DND-41 (cell line): Measurements from ENCODE around the gene RASGRP2.
A peak's percentile ranks its signal among the peaks of the same experiment; 100 is the strongest.

ENCODE experiments used
- ATAC-seq: fragments of 200-7000 bp; cut with Tn5 transposase; 3 replicates; pipeline ENCODE4 v1.9.1; 2021; ENCODE audit warnings: low read depth; ENCODE audit not compliant: insufficient read depth
- DNase-seq: peaks from one replicate; pipeline ENCODE4 v3.0.0-alpha.2; 2020
- H2AFZ ChIP-seq: 2 replicates; pipeline ENCODE4 v1.6.0; 2012; ENCODE audit warnings: low read depth, low read length
- H3K27ac ChIP-seq: 2 replicates; pipeline ENCODE4 v1.5.1; 2012; ENCODE audit warnings: low read length, inconsistent platforms
- H3K27me3 ChIP-seq: fragments of 200-600 bp; sonication (generic); 2 replicates; pipeline ENCODE4 v1.6.0; 2012; ENCODE audit warnings: low read length, mild to moderate bottlenecking, inconsistent platforms; ENCODE audit not compliant: insufficient read depth, poor library complexity
- H3K36me3 ChIP-seq: 2 replicates; pipeline ENCODE4 v1.5.1; 2012; ENCODE audit warnings: low read length, inconsistent platforms; ENCODE audit not compliant: insufficient read depth
- H3K4me1 ChIP-seq: 2 replicates; pipeline ENCODE4 v1.5.1; 2012; ENCODE audit warnings: mild to moderate bottlenecking, low read length; ENCODE audit not compliant: insufficient read depth
- H3K4me2 ChIP-seq: 2 replicates; pipeline ENCODE4 v1.6.0; 2012; ENCODE audit warnings: mild to moderate bottlenecking, moderate library complexity, low read length, inconsistent platforms; ENCODE audit not compliant: insufficient read depth
- H3K4me3 ChIP-seq, 2 experiments: fragments of 200-600 bp in 1 of 2; shearing (Covaris generic) in 1 of 2; 2 replicates each; pipeline ENCODE4 v1.5.1; 2012 to 2016; ENCODE audit warnings: inconsistent platforms in 2 of 2, low read length in 2 of 2, mild to moderate bottlenecking in 2 of 2, low read depth in 1 of 2, moderate library complexity in 1 of 2
- H3K79me2 ChIP-seq: 2 replicates; pipeline ENCODE4 v1.6.0; 2012; ENCODE audit warnings: low read length, inconsistent platforms; ENCODE audit not compliant: insufficient read depth
- H3K9ac ChIP-seq: 2 replicates; pipeline ENCODE4 v1.6.0; 2012; ENCODE audit warnings: low read depth, mild to moderate bottlenecking, inconsistent platforms, low read length, moderate library complexity
- H3K9me3 ChIP-seq: 2 replicates; pipeline ENCODE4 v1.5.1; 2012; ENCODE audit warnings: low read length, moderate library complexity, mild to moderate bottlenecking, inconsistent platforms; ENCODE audit not compliant: insufficient read depth, severe bottlenecking
- H4K20me1 ChIP-seq: 2 replicates; pipeline ENCODE4 v1.6.0; 2012; ENCODE audit warnings: low read length; ENCODE audit not compliant: insufficient read depth
- CTCF ChIP-seq: IDR thresholded peaks from 2 replicates; pipeline ENCODE4 v1.5.1; 2012; ENCODE audit warnings: borderline replicate concordance, low read length, moderate library complexity, mild to moderate bottlenecking; ENCODE audit not compliant: poor library complexity, severe bottlenecking; ENCODE audit errors: extremely low read depth
- EZH2 ChIP-seq: IDR thresholded peaks from 3 replicates; pipeline ENCODE4 v1.6.1; 2012; ENCODE audit warnings: borderline replicate concordance, low read depth, mild to moderate bottlenecking, moderate library complexity, low read length, inconsistent platforms; ENCODE audit not compliant: severe bottlenecking

The RASGRP2 gene

DNA sequence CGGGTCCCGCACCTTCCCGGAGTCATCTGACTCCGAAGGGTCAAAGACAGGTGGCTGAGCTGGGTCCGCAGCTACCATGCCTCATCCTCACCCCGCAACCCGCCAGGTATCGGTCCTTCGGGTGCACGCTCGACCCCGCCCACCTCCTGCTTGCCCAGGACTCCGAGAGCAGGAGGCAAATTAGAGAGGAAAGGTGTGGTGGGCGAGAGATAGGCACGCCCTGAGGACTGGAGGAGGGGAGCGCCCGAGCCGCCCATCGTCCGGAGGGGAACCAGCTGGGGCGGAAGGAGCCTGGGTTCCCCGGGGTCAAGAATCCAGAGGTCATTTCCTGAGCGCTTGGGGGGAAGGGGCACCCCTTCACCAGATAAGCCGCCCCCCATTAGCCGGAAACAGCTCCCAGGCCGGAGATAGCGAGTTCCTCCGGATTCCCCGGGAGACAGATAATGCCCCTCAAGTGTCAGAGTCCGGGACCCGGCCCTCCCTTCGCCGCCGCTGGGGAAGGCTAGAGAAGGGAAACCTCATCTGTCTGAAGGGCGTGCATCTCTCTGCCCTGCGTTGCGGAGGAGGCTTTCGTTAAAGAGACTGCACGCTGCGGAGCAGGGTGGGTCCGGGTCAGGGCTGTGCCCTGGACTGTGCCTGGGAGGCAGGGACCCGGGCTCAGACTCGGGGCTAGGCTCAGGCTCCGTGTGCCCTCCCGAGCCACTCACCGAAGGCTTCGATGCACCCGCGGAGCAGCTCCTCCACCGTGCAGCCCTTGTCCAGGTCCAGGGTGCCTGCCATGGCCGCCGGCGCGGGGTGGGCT, 1.7 kb downstream of the RASGRP2 start:
- H3K36me3 ChIP-seq = no peaks in the 10 kb centered on the region
- H3K4me2 ChIP-seq = 0 out of 2 replicates have a peak overlapping the region, but pooled peaks have one; percentile 10
- H3K4me1 ChIP-seq = peaks cover 34% of the 10 kb centered on the region
- H3K27ac ChIP-seq = no peak overlapping the region
- H3K9me3 ChIP-seq = no peaks in the 10 kb centered on the region
- H3K79me2 ChIP-seq = no peaks in the 10 kb centered on the region
- H3K27me3 ChIP-seq = no peaks in the 10 kb centered on the region
- ATAC-seq = no peak
- DNase-seq = no peak
- no peak overlapping the region for H3K9ac ChIP-seq
- no peaks in the 10 kb centered on the region for H4K20me1 ChIP-seq
- H3K4me3 ChIP-seq = no peak overlapping the region
- no peak overlapping the region for H2AFZ ChIP-seq
- no peak for TF ChIP-seq CTCF
- TF ChIP-seq EZH2 = no peak

DNA sequence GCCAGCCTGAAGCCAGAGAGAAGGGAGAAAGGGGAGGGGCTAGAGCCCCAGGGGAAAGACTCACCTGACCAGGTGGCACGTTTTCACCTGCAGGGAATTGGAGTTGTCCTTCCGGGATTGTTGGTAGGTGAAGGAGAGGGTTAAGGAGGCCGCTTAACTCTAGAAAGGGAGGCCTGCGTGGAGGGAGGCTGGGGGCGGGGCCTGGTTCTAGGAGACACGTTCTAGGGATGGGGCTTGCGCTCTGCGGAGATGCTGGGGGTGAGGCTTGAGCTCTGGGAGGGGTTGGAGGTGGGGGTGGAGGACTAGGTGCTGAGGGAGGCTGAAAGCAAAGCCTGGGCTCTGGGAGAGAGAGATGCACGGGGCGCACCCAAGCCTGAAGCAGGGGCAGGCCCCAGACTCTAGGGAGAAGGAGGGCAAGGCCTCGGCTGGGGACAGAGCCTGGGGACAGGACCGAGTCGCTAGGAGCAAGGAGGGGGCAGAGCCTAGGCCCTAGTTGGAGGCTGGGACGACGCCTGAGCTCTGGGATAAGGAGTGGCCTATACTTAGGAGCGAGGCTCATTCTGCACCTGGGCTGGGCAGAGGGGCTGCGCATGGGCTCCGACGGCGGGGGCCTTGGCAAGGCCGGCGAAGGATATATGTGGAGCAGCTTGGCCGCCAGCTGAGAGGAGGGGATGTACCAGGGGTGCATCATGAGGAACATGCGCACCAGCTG, 2.4 kb downstream of the RASGRP2 start:
- Histone ChIP-seq H3K79me2 (no peaks in the 10 kb centered on the region), H3K4me2 (no peak overlapping the region), H3K4me3 (no peak overlapping the region), H2AFZ (no peak overlapping the region), H3K36me3 (peaks cover 6% of the 10 kb centered on the region; the same call in 1 of the 2 replicates), H3K9ac (no peak overlapping the region), H3K4me1 (peaks cover 34% of the 10 kb centered on the region), H3K27me3 (no peaks in the 10 kb centered on the region), H3K27ac (no peak overlapping the region), H4K20me1 (no peaks in the 10 kb centered on the region; the same call in 1 of the 2 replicates), H3K9me3 (no peaks in the 10 kb centered on the region)
- ATAC-seq = no peak
- no peak for TF ChIP-seq CTCF
- no peak for TF ChIP-seq EZH2
- DNase-seq = no peak

DNA sequence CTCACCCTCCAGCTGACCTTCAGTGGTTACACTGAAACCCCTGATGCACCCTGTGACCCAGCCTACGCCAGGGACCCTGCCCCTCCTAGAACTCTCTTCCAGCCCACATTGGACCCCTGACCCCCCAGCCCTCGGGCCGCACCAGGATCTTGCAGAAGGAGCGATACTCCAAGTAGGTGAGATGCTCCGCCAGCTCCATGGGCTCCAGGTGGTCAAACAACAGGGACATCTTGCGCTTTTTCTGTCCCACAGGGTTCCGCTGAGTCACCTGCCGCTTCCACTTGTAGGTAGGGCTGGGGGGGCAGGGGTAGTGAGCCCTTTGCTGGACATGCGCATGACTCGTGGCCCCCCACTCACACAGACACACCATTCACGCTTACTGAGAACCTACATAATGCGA, 4.1 kb downstream of the RASGRP2 start:
- Histone ChIP-seq H3K9me3 (no peaks in the 10 kb centered on the region), H3K9ac (no peak overlapping the region), H2AFZ (no peak overlapping the region), H3K36me3 (peaks cover 23% of the 10 kb centered on the region; the same call in 1 of the 2 replicates), H4K20me1 (no peaks in the 10 kb centered on the region; the same call in 1 of the 2 replicates), H3K4me3 (no peak overlapping the region), H3K79me2 (no peaks in the 10 kb centered on the region), H3K4me2 (no peak overlapping the region), H3K4me1 (peaks cover 19% of the 10 kb centered on the region), H3K27me3 (no peaks in the 10 kb centered on the region), H3K27ac (no peak overlapping the region)
- no peak for ATAC-seq
- TF ChIP-seq EZH2 = no peak
- no peak for TF ChIP-seq CTCF
- DNase-seq = no peak
